Jurkat, Clone E6-1 (cell line): ENCODE data around the gene SLC7A11.
"Not testable (repeated sequence)": the region's sequence is repeated elsewhere in the genome, so short reads cannot be mapped to it uniquely, and the experiment has no call there.

Experiments
- DNase-seq: peaks from one replicate; pipeline ENCODE4 v3.0.0-alpha.2; 2011; ENCODE audit warnings: low read depth, low spot score
- H3K4me3 ChIP-seq: 2 replicates; pipeline ENCODE4 v1.5.1; 2011; ENCODE audit warnings: mild to moderate bottlenecking, low read length, control low read depth, moderate library complexity

SLC7A11 gene

DNA sequence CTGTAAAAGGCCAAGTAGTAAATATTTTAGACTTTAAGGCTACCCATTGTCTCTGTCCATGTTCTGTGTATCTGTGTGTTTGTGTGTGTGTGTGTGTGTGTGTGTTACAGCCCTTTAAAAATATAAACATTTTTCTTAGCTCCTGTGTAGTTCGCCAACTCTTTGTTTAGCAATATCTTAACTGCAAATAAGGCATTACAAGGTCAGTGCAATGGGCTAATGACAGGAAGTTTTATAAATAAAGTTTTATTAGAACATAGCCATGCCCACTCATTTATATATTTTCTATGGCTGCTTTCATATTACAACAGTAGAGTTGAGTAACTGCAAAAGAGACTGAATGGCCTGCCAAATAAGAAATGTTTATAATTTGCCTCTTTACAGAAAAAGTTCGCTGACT is 5.9 kb upstream of the SLC7A11 start:
- no peak for DNase-seq
- no peak overlapping the region for H3K4me3 ChIP-seq

DNA sequence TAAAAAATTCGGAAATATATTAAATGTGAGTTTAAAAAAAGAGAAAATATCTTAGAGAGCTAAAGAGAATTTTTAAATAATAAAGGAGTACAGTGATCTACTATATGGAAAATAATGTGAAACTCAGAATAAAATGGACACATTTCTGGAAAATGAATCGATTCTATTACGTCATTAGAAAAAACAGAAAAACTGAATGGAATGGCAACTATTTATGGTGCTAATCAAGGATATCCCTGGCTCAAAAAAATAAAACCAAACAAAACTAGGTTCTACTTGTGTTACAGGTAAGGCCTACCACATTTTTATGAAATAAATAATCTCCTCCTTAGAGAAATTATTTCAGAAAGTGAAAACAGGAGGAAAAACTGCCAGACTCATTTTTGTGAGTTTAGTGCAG is 5.5 kb upstream of the SLC7A11 start:
- H3K4me3 ChIP-seq = no peak overlapping the region
- DNase-seq = no peak

DNA sequence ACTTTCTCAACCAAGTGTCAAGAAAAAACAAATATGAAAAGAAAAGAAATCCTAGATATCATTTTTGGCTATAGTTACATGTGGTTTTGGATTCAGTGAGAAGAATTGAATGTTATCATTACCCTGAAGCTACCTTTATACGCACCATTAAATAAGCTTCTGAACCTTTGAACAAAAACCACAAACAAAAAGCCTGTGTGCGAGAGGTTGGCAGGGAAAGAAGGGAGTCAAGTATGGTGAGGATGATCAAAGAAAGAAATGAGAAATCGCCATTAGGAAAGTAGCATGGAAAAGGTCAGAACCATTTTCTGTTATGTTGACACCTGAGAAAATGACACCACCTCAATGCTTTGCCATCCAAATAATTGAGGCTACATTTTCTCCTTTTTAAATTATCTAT is 1.2 kb upstream of the SLC7A11 start:
- DNase-seq = peak; percentile 38
- no peak overlapping the region for H3K4me3 ChIP-seq

DNA sequence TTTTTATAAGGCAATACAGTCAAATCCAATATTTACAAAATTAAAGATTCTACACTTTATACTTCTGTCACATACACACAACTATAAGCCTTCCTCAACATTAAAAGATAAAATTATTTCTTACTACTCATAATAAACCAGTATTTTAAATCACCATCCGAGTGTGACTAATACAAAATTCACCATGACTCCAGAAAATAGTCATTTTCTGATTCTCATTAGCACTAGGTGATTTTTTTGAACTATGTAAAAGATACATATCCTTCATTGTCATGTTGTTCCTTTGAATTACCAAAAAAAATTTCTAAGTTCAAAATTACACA is 646 bp upstream of the SLC7A11 start:
- H3K4me3 ChIP-seq = peak overlapping the region; percentile 50

DNA sequence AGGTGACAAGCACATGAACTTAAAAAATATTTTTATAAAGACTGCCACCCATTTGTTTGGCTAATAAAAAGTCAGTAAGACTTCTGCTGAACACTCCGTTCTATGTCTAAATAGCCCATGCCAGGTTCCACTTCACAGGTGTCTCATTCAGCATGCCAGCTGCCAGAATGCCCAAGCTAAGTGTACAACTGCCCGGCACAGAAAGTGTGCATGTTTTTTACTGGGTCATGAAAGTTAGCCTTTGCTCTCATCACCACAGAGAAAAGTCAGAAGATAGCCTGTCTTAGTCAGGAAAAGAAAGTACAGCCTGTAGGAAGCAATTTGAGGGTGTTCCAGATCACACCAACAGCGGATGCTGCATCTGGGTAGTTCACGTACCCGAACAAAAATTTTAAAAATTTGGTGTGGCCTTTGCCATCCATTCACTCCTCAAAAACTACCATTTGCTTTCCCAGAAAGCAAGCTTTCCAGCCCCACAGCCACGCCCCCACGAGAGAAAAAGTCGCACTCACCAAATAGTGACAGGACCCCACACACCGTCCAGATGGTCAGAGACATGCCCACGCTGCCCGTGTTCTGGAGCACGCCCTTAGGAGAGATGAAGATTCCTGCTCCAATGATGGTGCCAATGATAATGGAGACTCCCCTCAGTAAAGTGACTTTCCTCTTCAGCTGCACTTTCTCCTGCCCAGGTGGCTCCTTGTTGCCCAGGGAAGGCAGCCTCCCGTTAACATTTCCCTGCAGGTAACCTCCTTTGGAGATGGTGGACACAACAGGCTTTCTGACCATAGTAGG is 671 bp downstream of the SLC7A11 start:
- H3K4me3 ChIP-seq = peak overlapping the region; percentile 50
- no peak for DNase-seq

More for the DNA sequence above, 646 bp upstream of the SLC7A11 start:
- no peak for DNase-seq

DNA sequence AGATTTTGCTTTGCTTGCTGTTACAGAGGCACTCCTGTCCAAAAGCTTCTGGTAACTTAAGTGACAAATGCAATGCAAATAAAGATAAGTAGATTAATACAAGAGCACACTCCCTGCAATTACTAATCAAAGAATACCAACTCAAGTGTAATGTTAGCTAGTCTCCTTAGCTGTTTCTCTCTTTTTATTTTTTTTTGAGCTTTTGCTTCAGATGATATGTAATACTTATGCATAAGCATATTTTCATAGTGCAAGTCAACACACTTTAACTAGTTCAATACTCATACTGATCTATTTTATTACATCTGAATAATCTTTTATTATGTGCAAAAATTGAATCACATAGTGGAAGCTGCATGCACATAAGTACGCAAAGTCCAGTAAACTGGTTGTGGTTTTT is 2.7 kb downstream of the SLC7A11 start:
- H3K4me3 ChIP-seq = no peak overlapping the region
- no peak for DNase-seq

DNA sequence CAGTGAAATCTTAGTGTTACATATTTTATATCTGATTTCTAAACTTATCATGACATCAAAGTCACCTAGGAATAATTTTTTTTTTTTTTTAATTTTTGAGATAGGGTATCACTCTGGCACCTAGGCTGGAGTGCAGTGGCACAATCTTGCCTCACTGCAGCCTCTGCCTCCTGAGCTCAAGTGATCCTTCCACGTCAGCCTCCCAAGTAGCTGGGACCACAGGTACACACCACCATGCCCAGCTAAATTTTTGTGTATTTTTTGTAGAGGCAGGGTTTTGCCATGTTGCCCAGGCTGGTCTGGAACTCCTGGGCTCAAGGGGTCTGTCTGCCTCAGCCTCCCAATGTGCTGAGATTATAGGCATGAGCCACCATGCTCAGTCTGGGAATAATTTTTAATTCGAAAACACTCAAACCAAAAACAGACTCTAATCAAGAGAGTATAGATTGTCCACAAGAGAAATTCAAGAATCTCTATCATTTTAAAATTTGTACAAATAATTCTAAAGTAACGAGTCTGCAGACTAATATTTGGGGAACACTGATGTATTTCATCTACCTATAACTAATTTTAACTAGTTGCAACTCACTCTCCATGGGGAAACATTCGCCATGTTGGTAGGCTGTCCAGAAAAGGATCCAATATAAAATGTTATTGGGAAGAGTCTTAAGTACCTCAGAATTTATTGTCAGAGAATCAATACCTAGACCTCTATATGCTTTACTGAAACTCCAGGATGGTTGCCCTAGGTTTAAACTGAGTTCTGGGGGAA is 3.4 kb downstream of the SLC7A11 start:
- DNase-seq = no peak
- no peak overlapping the region for H3K4me3 ChIP-seq

DNA sequence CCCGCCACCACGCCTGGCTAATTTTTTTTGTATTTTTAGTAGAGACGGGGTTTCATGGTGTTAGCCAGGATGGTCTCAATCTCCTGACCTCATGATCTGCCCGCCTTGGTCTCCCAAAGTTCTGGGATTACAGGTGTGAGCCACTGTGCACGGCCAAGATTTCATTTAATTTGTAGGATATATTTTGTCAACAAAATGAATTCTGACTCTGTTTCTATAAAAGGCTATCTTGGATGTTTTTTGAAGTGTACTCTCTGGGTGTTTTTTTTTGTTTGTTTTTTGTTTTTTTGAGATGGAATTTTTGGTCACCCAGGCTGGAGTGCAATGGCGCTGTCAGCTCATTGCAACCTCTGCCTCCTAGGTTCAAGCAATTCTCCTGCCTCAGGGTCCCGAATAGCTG is 5.0 kb downstream of the SLC7A11 start:
- not testable (repeated sequence) for H3K4me3 ChIP-seq, DNase-seq

DNA sequence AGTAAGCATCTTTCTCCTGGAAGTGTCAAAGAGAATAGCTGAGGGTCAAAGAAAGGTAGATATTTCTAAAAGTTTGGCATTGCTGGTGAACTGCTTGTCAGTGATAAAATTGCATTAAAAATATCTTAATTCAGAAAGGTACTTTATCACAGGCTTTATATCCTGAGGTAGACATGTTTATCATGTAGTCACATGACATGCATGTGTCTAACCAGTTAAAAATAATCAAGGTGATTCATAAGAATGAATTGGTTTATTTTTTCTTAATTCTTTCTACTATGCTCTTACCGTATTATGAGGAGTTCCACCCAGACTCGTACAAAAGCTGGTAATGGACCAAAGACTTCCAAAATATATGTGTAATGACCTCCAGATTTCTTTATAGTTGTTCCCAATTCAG is 6.1 kb downstream of the SLC7A11 start:
- no peak for DNase-seq
- H3K4me3 ChIP-seq = no peak overlapping the region

DNA sequence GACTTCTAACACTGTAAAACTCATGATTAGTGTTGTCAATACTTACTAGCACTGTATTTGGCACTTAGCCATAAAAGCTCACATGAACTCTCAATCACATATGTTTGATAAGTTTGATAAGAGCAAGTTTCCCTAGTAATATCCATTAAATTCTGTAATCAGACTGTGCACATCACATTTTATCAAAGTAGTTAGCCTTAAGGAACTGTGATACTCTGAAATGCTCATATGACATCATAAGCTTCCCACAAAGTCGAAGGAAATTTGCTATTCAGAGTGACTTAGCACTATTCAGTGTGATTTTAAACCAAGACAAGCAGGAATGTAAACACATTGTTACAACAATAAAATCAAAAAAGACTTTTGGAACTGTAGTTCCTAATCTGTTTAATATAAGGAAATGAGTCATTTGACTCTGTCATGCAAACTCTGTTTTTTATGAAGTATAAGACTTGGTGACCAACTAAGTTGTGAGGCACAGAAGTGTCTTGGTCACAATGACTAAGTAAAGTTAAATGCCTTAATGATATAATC is 6.7 kb downstream of the SLC7A11 start:
- H3K4me3 ChIP-seq = no peak overlapping the region

DNA sequence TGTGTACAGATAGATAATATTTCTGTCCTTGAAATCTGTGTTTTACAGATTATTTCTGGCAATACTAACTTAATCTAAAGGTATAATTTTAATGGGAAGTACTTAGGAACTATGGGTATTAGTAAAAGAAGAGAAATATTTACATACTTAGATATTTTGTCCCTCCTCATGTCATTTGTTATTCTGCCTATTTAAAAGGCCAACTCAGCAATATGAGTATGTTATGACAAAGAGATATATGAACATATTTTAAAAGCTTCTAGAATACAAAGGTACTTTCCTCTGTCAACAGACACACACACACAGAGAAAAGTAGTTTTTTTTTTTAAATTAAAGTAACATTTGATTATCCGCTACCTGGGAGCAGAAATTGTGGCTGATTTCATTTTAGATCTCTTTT is 7.9 kb downstream of the SLC7A11 start:
- no peak for DNase-seq
- no peak overlapping the region for H3K4me3 ChIP-seq

More for the DNA sequence above, 6.7 kb downstream of the SLC7A11 start:
- DNase-seq = no peak

DNA sequence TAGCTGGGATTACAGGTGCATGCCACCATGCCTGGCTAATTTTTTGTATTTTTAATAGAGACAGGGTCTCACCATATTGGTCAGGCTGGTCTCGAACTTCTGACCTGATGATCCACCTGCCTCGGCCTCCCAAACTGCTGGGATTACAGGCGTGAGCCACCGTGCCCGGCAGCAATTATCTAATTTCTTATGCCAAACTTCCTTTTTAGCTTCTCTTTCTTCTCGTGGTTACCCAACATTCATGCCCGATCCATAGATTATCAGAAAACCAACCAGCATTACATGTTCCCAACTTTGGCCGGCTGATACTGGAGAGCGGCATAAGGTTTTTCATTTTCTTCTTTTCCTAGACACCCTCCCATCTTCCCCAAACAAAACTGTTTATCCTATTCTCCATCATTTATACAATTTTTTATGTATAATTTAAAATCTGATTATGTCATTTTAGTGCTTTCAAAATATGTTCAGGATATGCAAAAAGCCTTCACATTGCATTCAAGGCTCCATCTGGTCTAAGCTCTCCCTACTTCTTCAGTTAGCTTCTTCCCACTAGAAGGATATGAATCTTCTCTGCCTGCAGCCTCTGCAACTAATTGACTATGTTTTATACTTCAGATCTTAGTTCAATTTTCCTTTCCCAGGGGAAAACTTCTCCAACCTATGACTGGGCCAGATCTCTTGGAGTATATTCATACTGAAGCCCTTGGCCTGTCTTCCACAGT is 8.7 kb downstream of the SLC7A11 start:
- H3K4me3 ChIP-seq = no peak overlapping the region
- DNase-seq = no peak

DNA sequence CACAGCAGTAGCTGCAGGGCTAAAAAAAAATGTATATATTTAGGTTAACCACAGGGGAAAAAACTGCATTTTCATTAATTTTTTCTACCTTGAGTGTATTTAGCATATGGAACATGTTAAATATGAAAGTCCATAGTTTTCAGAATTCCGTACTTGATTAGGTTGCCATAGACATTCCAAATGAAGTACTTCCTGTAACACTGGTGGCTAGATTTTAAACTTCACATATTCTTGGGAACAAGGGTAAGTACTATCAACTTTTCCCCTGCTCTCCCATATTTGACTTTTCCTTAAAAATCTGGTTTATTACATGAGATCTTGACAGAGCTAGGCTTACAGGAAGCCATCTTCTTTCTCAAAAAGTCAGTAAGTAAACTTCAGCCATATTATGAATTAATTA is 9.8 kb downstream of the SLC7A11 start:
- H3K4me3 ChIP-seq = no peak overlapping the region
- no peak for DNase-seq

DNA sequence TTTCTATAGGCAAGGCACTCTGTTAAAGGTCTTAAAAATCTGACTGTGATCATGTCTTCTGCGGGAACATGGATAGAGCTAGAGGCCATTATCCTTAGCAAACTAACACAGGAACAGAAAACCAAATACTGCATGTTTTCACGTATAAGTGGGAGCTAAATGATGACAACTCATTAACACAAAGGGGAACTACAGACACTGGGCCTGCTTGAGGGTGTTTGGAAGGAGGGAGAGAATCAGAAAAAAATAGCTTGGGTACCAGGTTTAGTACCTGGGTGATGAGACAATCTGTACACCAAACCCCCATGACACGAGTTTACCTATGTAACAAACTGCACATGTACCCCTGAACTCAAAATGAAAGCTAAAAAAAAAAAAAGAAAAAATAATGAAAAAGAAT is 12.1 kb downstream of the SLC7A11 start:
- no peak for DNase-seq
- no peak overlapping the region for H3K4me3 ChIP-seq

DNA sequence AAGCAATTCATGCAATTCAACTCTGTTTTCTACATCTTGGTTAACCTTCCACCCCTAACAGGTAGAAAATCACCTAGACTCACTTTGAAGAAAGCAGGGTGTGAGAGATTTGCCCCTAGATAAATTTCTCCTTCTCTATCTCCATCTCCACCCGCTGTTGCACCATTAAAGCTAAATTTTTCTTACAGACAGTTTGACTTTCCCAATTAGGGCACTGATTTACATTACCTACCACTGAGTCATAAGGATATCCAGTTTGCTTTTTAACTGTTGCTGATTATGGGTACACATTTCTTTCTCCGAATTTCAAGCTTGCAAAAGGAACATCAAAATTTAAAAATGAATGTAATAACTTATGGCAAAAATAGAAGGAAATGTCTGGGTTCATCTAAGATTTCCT is 13.0 kb downstream of the SLC7A11 start:
- no peak overlapping the region for H3K4me3 ChIP-seq
- no peak for DNase-seq

DNA sequence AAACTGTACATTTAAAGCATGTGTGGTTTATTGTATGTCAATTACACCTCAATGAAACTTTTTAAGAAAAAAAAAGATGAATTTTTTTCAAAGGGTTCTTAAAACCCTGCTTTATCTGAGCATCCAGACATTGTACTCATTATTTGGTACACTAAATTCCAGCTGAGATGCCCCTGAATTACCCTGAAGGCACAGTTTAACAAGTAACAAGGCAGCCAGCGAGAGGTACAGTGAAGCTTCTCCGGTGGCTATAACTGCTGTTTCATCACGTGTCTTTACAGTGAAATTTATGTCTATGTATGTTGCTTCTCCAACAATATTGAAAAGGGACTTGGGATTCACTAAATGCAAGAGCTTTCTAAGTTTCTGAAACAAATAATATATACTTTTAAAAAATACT is 15.8 kb downstream of the SLC7A11 start:
- no peak for DNase-seq
- no peak overlapping the region for H3K4me3 ChIP-seq

DNA sequence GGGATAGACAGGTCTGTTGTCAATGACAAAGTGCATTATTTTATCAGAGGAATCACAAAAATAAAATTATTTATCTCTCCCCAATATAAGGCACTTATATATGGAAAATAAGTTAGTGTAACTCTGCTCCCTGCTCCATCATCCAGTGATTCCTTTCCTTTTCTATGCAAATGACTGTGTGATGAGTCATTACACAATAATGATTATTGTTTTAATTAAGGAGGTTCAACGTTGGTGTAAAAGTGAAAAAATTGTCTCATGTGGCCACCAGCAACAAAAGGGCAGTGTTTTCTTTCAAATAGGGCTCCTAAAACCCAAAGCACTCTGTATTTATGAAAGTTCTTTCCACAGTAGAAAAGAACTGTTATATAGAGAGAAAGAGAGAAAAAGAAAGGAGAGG is 16.7 kb downstream of the SLC7A11 start:
- H3K4me3 ChIP-seq = no peak overlapping the region
- no peak for DNase-seq

DNA sequence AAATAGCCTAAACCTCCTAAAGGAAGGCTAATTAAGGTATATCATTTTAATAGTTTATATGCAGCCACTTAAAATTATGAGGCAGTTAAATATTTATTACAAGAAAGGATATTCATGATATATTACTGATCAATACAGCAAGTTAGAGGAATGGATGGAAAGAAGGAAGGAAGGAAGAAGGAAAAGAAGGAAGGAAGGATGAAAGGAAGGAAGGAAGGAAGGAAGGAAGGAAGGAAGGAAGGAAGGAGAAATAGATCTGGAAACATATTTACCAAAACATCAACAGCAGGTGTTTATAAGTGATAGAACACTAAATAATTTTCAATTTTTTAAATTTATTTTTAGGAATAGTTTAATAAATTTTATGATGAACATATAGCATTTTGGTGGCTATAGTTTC is 17.5 kb downstream of the SLC7A11 start:
- DNase-seq = no peak
- H3K4me3 ChIP-seq = no peak overlapping the region

DNA sequence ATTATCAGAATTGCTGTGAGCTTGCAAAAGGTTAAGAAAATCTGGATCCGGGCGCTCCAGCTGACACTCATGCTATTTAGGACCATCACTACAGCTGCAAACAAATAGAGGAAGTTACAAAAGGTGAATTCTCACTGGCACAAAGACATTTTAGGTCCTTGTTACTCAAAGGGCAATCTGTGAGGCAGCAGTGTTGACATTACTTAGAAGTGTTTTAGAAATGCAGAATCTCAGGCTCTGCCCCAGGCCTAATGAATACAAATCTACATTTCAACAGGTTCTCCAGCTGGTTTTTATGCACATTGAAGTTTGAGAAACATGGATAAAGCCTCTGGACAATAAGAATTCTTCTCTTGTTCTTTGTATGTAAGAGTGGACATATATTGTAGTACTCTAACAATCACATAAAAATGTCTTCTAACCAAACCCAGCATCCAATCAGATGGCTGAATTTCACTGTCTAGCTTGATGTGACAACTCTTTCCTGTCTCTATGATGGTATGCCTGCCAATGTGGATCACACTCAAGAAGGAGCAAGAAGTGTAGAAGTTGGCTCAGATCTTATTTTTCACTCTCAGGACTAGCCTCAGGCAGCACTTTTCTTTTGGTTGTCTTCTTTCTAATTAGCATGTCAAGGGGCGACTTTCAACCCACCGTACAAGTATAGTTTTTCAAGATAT is 18.8 kb downstream of the SLC7A11 start:
- H3K4me3 ChIP-seq = no peak overlapping the region
- DNase-seq = no peak
